Thymus (tissue), 14 donors: ENCODE measurements around the gene SLC17A8. TPM values are rescaled to one million over a fixed set of nuclear protein-coding genes. Genes with fewer than 3 reads are reported as not detected.
"Not testable (repeated sequence)": the region's sequence is repeated elsewhere in the genome, so short reads cannot be mapped to it uniquely, and the experiment has no call there.

Source experiments
- DNase-seq, 9 donors: peaks; one replicate each; pipeline ENCODE4 v3.0.0-alpha.2; 2013; ENCODE audit warnings: low spot score in 9 of 9, low read depth in 6 of 9, missing footprints in 1 of 9
- H3K27ac ChIP-seq, 2 donors: one replicate each; pipeline ENCODE4 v1.5.1; 2013; ENCODE audit warnings: control low read depth in 1 of 2, low read depth in 1 of 2, low read length in 1 of 2, mild to moderate bottlenecking in 1 of 2, moderate library complexity in 1 of 2
- H3K27me3 ChIP-seq, 2 donors: one replicate each; pipeline ENCODE4 v1.5.1; 2013; ENCODE audit warnings: low read length in 1 of 2; ENCODE audit not compliant: control insufficient read depth in 2 of 2, insufficient read depth in 1 of 2
- H3K36me3 ChIP-seq, 2 donors: one replicate each; pipeline ENCODE4 v1.5.1; 2013; ENCODE audit warnings: low read length in 1 of 2, mild to moderate bottlenecking in 1 of 2, moderate library complexity in 1 of 2; ENCODE audit not compliant: control insufficient read depth in 2 of 2, insufficient read depth in 2 of 2
- H3K4me1 ChIP-seq, 2 donors: one replicate each; pipeline ENCODE4 v1.5.1; 2013; ENCODE audit warnings: low read length in 2 of 2; ENCODE audit not compliant: control insufficient read depth in 2 of 2, insufficient read depth in 2 of 2
- H3K4me3 ChIP-seq, 2 donors: one replicate each; pipeline ENCODE4 v1.5.1; 2013; ENCODE audit warnings: low read length in 2 of 2, control low read depth in 1 of 2, mild to moderate bottlenecking in 1 of 2
- H3K9me3 ChIP-seq, 2 donors: one replicate each; pipeline ENCODE4 v1.5.1; 2013; ENCODE audit warnings: low read length in 1 of 2, mild to moderate bottlenecking in 1 of 2; ENCODE audit not compliant: control insufficient read depth in 2 of 2, insufficient read depth in 1 of 2
- WGBS: extraction: QIAGEN DNeasy Blood & Tissue Kit; methylation state at CpG from one replicate; pipeline ENCODE4 v1.1.7; 2013; 5-methylcytosine and 5-hydroxymethylcytosine counted together
- long read RNA-seq, 10 donors: transcript quantifications; one replicate each; lab custom pipeline, GENCODE V29; 2026
- polyA plus RNA-seq: library from polyadenylated mRNA; stranded (reverse); fragments of 200-250 nt; gene quantifications from one replicate; pipeline ENCODE4 v1.2.3, GENCODE V29; 2013
- total RNA-seq: library from RNA; stranded (reverse); fragments of 120-200 nt; gene quantifications from one replicate; pipeline ENCODE4 v1.2.4, GENCODE V29; 2013
- donor health status: healthy.

The SLC17A8 gene
- total RNA-seq (3.0 TPM), polyA plus RNA-seq (0.37 TPM)
- long read RNA-seq, donor 1: 0 reads
- long read RNA-seq, donor 2: 0 reads
- long read RNA-seq, donor 3, partial matches to known transcripts: 0 of 1 reads
- long read RNA-seq, donor 3, other reads (novel, unspliced or antisense): 0 of 1 reads
- long read RNA-seq, donor 4: 0 reads
- long read RNA-seq, donor 5, partial matches to known transcripts: 0 of 2 reads
- long read RNA-seq, donor 5, other reads (novel, unspliced or antisense): 0 of 2 reads
- long read RNA-seq, donor 6: 0 reads
- long read RNA-seq, donor 7: 0 reads
- long read RNA-seq, donor 8, partial matches to known transcripts: 0 of 1 reads
- long read RNA-seq, donor 8, other reads (novel, unspliced or antisense): 0 of 1 reads
- long read RNA-seq, donor 9: 0 reads
- long read RNA-seq, donor 10: 0 reads

DNA sequence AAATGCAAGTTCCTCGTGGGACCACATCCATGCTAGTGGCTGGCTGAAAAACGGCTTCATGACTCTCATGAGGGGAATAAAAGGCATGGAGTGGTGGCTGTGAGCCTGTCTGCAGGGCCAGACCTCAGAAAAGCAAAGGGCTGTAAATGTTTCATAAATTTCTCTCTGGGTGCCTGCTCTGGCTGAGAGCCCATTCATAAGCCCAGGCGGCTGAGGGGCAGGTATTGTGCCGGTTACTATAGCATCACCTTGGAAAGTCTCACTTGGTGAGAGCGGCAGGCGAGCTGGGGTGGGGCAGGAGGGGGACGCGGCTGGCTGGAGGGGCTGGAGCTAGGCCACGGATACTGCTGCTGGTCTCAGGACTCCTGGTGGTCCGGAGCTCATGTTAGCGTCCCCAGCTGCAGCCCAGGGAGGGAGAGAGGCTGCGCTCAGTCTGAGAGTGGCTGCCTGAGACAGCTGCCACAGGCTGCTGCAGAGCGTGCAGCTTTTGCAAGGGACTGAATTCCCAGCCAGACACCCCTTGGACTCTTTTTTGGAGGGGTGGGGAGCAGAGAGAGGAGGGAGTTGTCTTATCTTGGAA, at the start of gene SLC17A8:
Gene SLC17A8, plus strand, starts transcription at position 431 of the 580 bp plus-strand sequence. CDS start 318 bp downstream, outside the sequence.
- WGBS: 36% methylated on average over 13 of the region's 13 CpGs
- H3K36me3 ChIP-seq: no peaks in the 10 kb centered on the region
- DNase-seq: no peak

DNA sequence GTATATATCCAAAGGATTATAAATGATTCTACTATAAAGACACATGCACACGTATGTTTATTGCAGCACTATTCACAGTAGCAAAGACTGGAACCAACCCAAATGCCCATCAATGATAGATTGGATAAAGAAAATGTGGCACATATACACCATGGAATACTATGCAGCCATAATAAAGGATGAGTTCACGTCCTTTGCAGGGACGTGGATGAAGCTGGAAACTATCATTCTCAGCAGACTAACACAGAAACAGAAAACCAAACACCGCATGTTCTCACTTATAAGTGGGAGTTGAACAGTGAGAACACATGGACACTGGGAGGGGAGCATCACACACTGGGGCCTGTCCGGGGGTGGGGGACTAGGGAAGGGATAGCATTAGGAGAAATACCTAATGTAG, 48.7 kb upstream of the SLC17A8 start:
- DNase-seq, H3K4me3 ChIP-seq, H3K4me1 ChIP-seq, H3K27me3 ChIP-seq, H3K27ac ChIP-seq: not testable (repeated sequence)
- peaks cover 18 to 19% of the 10 kb centered on the region in 2 donors for H3K36me3 ChIP-seq
- peaks cover 2 to 12% of the 10 kb centered on the region in 2 donors for H3K9me3 ChIP-seq
- 97% methylated on average over 5 of the region's 5 CpGs for WGBS

More for the DNA sequence above, at the start of gene SLC17A8:
- Histone ChIP-seq H3K4me3 (no peak within 1 kb of the TSS), H3K27me3 (peaks cover 0 to 12% of the 10 kb centered on the region in 2 donors), H3K9me3 (no peaks in the 10 kb centered on the region), H3K4me1 (no peaks in the 10 kb centered on the region), H3K27ac (no peak within 1 kb of the TSS)

DNA sequence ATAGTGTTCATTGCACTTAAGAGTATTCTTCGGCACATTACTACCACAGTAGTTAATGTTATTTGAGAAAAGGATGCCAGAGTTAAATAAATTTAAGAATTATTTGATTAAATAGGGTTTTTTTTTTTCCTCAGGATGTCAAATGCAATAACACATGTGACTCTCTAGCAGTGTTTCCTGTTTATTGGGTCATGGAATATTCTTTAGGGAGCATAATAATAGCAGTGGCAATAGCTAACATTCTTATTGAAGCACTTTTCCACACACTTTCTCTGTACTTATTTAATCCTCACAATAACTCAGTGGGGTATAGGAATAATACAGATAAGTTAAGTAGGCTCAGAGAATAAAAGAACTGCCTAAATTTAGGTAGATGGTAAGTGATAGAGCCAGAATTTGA, 45.6 kb upstream of the SLC17A8 start:
- H3K4me3 ChIP-seq: no peak overlapping the region
- 99% methylated on average over 1 of the region's 1 CpG for WGBS
- H3K9me3 ChIP-seq: no peaks in the 10 kb centered on the region
- H3K4me1 ChIP-seq: no peaks in the 10 kb centered on the region
- DNase-seq: no peak
- no peak overlapping the region for H3K27ac ChIP-seq
- peaks cover 8 to 16% of the 10 kb centered on the region in 2 donors for H3K36me3 ChIP-seq
- no peaks in the 10 kb centered on the region for H3K27me3 ChIP-seq

DNA sequence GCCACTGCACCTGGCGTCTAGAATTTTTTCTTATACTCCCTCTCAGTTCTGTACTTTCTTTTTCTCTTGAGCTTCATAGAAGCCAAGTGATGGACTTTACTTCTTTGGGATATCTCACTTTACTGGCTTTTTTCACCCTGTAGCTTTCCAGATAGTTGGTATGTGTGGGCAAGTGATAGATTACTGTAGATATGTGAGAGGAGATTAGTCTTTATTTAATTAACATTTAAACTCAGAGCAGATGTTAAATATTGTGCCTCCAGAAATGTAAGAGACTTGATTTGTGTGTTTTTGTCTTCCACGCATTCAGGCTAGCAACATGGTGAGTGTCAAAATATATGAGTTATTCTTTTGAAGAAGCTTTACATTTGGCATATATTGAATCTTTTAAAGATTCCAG, 39.5 kb upstream of the SLC17A8 start:
- no peaks in the 10 kb centered on the region for H3K27me3 ChIP-seq
- 99% methylated on average over 2 of the region's 2 CpGs for WGBS
- no peak for DNase-seq
- H3K36me3 ChIP-seq: peaks cover 9 to 23% of the 10 kb centered on the region in 2 donors
- H3K27ac ChIP-seq: no peak overlapping the region
- H3K4me1 ChIP-seq: no peaks in the 10 kb centered on the region
- no peaks in the 10 kb centered on the region for H3K9me3 ChIP-seq
- H3K4me3 ChIP-seq: no peak overlapping the region

DNA sequence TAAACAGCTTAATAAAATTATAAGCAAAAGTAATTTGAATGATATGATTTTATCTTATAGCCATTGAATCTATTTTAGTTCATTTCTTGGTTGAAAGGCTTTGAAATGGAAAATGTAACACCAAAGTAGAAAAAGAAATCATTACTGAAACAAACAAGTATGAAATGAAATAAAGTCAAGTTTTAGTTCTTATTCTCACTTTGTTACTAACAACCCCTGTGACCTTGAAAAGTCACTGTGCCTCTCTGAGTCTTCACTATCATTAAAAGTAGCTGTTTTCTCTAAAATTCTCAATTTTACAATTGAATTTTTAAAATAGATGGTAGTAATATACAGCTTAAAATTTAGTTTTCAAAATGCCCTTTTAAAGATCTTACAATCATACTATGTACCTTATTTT, 32.4 kb upstream of the SLC17A8 start:
- Histone ChIP-seq H3K9me3 (no peaks in the 10 kb centered on the region), H3K27me3 (no peaks in the 10 kb centered on the region), H3K4me1 (no peaks in the 10 kb centered on the region), H3K4me3 (no peak overlapping the region), H3K27ac (no peak overlapping the region), H3K36me3 (peaks cover 0 to 29% of the 10 kb centered on the region in 2 donors)
- DNase-seq: no peak

DNA sequence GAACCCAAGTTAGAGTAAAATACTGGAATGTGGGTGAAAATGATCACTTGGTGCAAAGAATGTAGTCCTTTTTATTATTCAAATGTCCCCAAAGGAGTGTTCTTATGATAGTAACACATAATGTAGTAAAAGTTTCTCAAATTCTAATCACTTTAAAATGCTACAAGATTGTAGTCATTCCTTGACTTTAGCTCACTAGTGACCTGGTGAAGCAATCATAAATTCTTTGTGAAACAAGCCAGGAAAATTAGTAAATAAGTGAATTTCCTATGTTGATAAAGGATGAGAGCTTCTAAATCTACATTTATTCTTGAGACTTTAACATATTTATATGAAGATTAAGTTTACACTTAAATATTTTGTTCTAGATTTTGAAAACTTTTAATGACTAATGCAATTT, 30.7 kb upstream of the SLC17A8 start:
- no peaks in the 10 kb centered on the region for H3K4me1 ChIP-seq
- no peak overlapping the region for H3K4me3 ChIP-seq
- no peaks in the 10 kb centered on the region for H3K9me3 ChIP-seq
- no peaks in the 10 kb centered on the region for H3K27me3 ChIP-seq
- no peak overlapping the region for H3K27ac ChIP-seq
- peaks cover under 1 to 39% of the 10 kb centered on the region in 2 donors for H3K36me3 ChIP-seq
- DNase-seq: no peak

DNA sequence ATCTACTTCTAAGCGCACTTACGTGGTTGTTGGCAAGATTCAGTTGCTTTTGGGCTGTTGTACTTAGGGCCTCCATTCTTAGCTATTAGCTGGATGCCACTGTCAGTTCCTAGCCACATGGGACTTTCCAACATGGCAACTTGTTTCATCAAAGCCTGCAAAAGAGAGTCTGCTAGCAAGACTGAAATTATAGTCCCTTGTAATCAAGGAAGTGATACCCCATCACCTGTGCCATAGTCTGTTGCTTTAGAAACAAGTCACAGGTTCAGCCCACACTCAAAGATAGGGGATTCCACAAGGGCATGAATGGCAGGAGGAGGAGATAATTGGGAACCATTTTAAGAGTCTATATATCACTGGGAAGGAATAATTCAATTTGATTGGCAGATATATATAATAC, 27.1 kb upstream of the SLC17A8 start:
- 98% methylated on average over 2 of the region's 2 CpGs for WGBS
- H3K27me3 ChIP-seq: no peaks in the 10 kb centered on the region
- H3K4me1 ChIP-seq: no peaks in the 10 kb centered on the region
- peaks cover 3 to 43% of the 10 kb centered on the region in 2 donors for H3K36me3 ChIP-seq
- DNase-seq: no peak
- no peak overlapping the region for H3K27ac ChIP-seq
- H3K9me3 ChIP-seq: no peaks in the 10 kb centered on the region
- H3K4me3 ChIP-seq: no peak overlapping the region

DNA sequence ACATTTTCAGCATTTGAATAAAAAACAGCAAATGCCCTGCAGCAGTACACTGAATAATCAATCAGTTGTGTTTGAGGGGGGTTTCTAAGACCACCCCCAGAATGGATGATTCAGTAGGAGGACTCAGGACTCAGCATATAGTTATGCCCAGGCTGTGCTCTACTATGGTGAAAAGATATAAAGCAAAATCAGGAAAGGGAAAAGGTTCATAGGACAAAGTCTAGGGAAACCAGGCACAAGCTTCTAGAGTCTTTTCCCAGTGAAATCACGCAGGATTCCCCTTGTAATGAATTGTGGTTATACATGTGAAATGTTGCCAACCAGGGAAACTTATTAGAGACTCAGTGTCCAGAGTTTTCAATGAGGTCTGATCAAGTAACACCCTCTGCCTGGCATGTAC, 25.0 kb upstream of the SLC17A8 start:
- Histone ChIP-seq H3K9me3 (no peaks in the 10 kb centered on the region), H3K4me3 (no peak overlapping the region), H3K36me3 (peaks cover 3 to 43% of the 10 kb centered on the region in 2 donors), H3K27ac (no peak overlapping the region), H3K4me1 (no peaks in the 10 kb centered on the region), H3K27me3 (no peaks in the 10 kb centered on the region)
- no peak for DNase-seq
- 98% methylated on average over 1 of the region's 1 CpG for WGBS

DNA sequence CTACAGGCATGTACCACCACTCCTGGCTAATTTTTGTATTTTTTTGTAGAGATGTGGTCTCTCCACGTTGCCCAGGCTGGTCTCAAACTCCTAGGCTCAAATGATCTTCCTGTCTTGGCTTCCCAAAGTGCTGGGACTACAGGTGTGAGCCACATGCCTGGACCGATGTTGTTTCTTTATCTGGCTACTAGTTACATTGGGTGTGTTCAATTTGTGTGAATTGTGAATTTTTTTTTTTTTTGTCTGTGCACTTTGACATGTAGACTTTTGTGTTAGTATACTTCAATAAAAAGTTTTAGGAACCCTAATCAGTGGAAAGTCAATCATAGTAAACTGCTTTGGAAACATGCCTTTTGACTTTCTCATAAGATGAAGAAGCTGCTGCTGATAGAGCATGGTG, 24.0 kb upstream of the SLC17A8 start:
- H3K27me3 ChIP-seq: no peaks in the 10 kb centered on the region
- H3K4me1 ChIP-seq: no peaks in the 10 kb centered on the region
- no peaks in the 10 kb centered on the region for H3K9me3 ChIP-seq
- no peak overlapping the region for H3K4me3 ChIP-seq
- WGBS: 97% methylated on average over 2 of the region's 2 CpGs
- no peak for DNase-seq
- H3K36me3 ChIP-seq: peaks cover 3 to 38% of the 10 kb centered on the region in 2 donors
- H3K27ac ChIP-seq: no peak overlapping the region
